Midbrain (tissue), 1 donor: Measurements from ENCODE around the gene DOCK9.

Experiments
- DNase-seq: peaks from one replicate; lab custom pipeline; 2025; lab: John Stamatoyannopoulos, UW

DOCK9 gene

GRCh38 chr13:98977568-98978265, at the start of gene DOCK9:
DOCK9 (minus strand) TSS chr13:98978064; CDS start chr13:98977909, 155 bp downstream.
- peak; percentile 86 for DNase-seq

- no peak for DNase-seq
Measured at GRCh38 chr13:99027260-99027659, 49.4 kb upstream of the DOCK9 start.

DNA sequence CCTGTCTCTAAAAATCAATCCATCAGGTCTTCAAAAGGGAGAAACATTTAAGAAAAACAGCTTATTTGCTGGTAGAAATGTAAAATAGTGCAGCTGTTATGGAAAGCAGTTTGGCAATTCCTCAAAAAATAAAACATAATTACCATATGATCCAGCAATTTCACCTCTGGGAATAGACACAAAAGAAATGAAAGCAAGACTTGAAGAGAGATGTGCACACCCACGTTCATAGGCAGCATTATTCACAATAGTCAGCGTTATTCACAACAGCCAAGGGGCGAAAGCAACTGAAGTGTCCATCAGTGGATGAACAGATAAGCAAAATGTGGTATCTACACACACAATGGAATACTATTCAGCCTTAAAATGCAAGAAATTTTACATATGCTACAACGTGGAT, 45.1 kb upstream of the DOCK9 start:
- no peak for DNase-seq

DNA sequence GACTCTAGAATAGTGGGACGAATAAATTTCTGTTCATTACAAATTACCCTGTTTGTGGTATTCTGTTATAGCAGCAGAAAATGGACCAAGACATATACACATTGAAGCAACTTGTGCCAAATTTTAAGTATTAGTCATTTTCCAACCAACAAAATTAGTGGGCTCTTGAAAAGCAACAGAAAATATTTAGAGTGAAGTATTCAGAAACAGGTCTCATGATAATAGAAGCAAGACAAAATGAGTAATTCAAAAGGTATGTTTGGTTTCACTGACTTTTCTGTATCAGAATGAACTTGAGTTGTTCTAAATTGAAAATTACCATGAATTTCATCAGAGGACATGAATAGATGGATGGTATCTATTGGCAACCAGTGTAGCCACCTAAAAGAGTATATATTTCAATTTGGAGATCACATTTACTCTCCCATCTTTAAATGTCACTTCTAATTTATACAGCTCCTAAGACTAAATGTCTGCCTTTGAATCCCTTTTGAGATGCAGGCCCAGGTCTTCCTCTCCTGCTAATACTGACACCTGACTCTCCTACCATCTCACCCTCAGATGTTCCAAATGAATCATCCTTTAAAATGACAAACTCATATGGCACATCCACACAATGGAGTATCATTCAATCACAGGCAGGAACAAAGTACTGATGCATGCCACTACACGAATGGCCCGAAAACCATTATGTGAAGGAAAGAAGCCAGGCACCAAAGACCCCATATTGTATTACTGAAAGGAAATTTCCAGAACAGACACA, 40.7 kb upstream of the DOCK9 start:
- DNase-seq: no peak

DNA sequence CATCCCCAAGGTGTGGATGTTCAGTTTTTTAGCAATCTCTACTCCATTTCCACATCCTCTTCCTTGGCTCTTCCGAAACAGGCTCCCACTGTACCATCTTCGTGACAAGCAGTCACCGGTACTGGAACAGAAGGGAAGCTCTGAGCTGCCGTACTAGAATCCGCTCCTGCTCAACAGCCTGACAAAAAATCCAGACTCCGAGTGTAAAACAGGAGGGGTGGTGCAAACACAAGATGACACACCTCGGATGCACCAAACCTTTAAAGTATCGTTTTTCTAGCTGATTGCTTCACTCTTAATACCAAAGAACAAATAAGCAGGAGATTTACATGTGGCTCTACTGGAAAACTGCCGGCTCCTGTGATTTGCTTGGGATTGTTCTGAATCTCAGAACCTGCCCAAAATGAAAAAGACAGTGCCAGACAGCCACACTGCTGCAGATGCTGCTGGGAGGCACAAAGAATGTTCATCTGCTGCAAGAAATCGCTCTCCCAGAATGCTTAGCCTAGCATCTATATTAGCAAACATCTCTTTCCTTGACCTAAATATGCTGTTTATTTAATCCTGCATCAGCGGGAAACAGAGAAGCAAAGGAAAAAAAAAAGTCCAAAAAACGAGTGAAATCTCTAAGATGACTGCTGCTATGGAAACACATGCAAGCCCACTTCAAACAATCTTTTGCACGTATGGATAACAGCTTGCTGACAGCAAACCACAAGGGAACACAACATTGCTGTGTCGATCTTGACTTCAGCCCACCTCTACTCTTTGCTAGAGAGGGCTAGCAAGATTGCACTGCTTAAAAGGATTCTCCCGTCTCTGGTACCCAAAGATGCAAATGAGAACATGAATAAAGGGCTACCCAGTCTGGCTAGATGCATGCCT, 38.0 kb upstream of the DOCK9 start:
- peak; percentile 20 for DNase-seq

- DNase-seq: no peak
Measured at GRCh38 chr13:99014522-99014921, 36.7 kb upstream of the DOCK9 start.

DNA sequence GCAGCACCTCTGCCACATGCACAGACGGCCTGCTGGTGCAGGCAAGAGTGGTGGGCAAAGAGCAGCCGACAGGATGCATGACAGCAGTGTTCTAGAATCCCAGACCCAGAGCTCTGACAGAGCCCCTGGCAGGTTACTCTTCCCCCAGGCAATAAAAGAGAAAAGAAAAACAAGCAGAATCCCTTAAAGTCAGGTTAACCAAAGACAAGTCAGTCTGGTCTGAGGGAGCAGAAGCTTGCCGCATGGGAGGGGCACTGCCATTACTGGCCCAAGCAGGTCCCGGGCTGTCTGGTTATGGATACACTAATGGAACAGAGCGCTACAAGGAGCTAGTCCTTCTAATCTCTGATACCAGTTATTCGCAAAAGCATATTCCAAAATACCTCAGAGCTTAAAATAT, 36.1 kb upstream of the DOCK9 start:
- no peak for DNase-seq

GRCh38 chr13:99012539-99012938, 34.7 kb upstream of the DOCK9 start:
- no peak for DNase-seq

- DNase-seq: no peak
Measured at GRCh38 chr13:99009987-99010551, 32.2 kb upstream of the DOCK9 start.

- no peak for DNase-seq
Measured at GRCh38 chr13:99008577-99008976, 30.7 kb upstream of the DOCK9 start.

GRCh38 chr13:99007414-99007986, 29.6 kb upstream of the DOCK9 start:
- DNase-seq: no peak

- no peak for DNase-seq
Measured at GRCh38 chr13:99005609-99006008, 27.7 kb upstream of the DOCK9 start.

- DNase-seq: no peak
Measured at GRCh38 chr13:99004978-99005377, 27.1 kb upstream of the DOCK9 start.

- DNase-seq: no peak
Measured at GRCh38 chr13:99003851-99004471, 26.1 kb upstream of the DOCK9 start.

GRCh38 chr13:99003186-99003585, 25.3 kb upstream of the DOCK9 start:
- no peak for DNase-seq

- DNase-seq: no peak
Measured at GRCh38 chr13:99002172-99002710, 24.4 kb upstream of the DOCK9 start.

GRCh38 chr13:99000137-99000536, 22.3 kb upstream of the DOCK9 start:
- no peak for DNase-seq

DNA sequence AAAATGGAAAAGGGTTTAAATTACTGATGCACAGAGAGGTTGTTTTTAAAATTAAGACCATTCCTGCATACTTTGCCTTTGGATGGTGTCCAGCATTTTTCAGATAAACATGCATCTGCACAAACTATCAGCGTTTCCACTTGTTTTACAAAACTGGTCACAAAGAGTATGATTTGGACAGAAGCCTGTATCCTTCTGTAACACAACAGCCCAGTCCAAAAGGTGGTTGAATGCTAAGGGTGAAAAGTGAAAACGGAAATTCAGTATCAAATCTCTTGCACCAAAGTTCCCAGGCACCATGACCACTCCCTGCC, 21.7 kb upstream of the DOCK9 start:
- no peak for DNase-seq

- no peak for DNase-seq
Measured at GRCh38 chr13:98998831-98999638, 21.2 kb upstream of the DOCK9 start.
